Tibial nerve (tissue), 4 donors: ENCODE results near the gene PTGIS. TPM values are rescaled to one million over a fixed set of nuclear protein-coding genes. Genes with fewer than 3 reads are reported as not detected.

ENCODE experiments used
- DNase-seq, 2 donors: peaks; one replicate each; pipeline ENCODE4 v3.0.0-alpha.2; 2019; ENCODE audit warnings: low spot score in 2 of 2
- H3K27ac ChIP-seq, 4 donors: fragments of 200-600 bp; sonication (generic) in 3 of 4; one replicate each; pipeline ENCODE4 v1.5.1; 2017 to 2019; ENCODE audit warnings: mild to moderate bottlenecking in 1 of 4
- H3K27me3 ChIP-seq, 2 donors: fragments of 200-600 bp; sonication (generic) in 1 of 2; one replicate each; pipeline versions ENCODE4 v1.5.1 to v1.6.0; 2017 to 2019
- H3K36me3 ChIP-seq, 3 donors: fragments of 200-600 bp; sonication (generic); one replicate each; pipeline ENCODE4 v1.5.1; 2018 to 2019
- H3K4me1 ChIP-seq, 4 donors: fragments of 200-600 bp; sonication (generic) in 3 of 4; one replicate each; pipeline ENCODE4 v1.5.1; 2017 to 2019
- H3K4me3 ChIP-seq, 4 donors: fragments of 200-600 bp; sonication (generic) in 3 of 4; one replicate each; pipeline ENCODE4 v1.5.1; 2017 to 2019; ENCODE audit warnings: mild to moderate bottlenecking in 1 of 4, moderate library complexity in 1 of 4
- H3K9me3 ChIP-seq, 4 donors: fragments of 200-600 bp; sonication (generic) in 3 of 4; one replicate each; pipeline ENCODE4 v1.5.1; 2017 to 2019
- CTCF ChIP-seq, 5 experiments: fragments of 200-600 bp in 3 of 5; fragments of 450-650 bp in 2 of 5; sonication (generic) in 3 of 5; IDR thresholded peaks; one replicate each; pipeline ENCODE4 v1.5.1; 2016 to 2019; ENCODE audit warnings: antibody characterized with exemption in 5 of 5, mild to moderate bottlenecking in 3 of 5, moderate library complexity in 2 of 5
- EP300 ChIP-seq, 2 donors: sonication (generic); formaldehyde crosslinking; IDR thresholded peaks; one replicate each; pipeline ENCODE4 v1.6.1; 2017; ENCODE audit warnings: antibody characterized with exemption in 2 of 2, mild to moderate bottlenecking in 1 of 2
- POLR2A ChIP-seq, 2 donors: fragments of 450-650 bp; IDR thresholded peaks; one replicate each; pipeline ENCODE4 v1.6.1; 2017; ENCODE audit warnings: antibody characterized with exemption in 2 of 2, mild to moderate bottlenecking in 2 of 2, moderate library complexity in 2 of 2
- WGBS, 2 donors: methylation state at CpG; one replicate each; pipeline ENCODE4 v1.1.5; 2018; 5-methylcytosine and 5-hydroxymethylcytosine counted together
- total RNA-seq, 4 donors: library from RNA; depleted of rRNA; stranded (reverse); fragments of >200 nt; gene quantifications; one replicate each; pipeline ENCODE4 v1.1.0, GENCODE V29; 2016

PTGIS gene
- total RNA-seq, 4 donors from 2014 or later: 31.5 to 92.4 (median 47.5) TPM

GRCh38 chr20:49483696-49484123 is 84.2 kb downstream of the PTGIS start:
- H3K36me3 ChIP-seq: no peaks in the 10 kb centered on the region
- peaks cover 0 to 48% of the 10 kb centered on the region in 2 donors for H3K27me3 ChIP-seq
- DNase-seq: no peak
- peaks cover 0 to 37% (median 8%) of the 10 kb centered on the region in 4 donors for H3K4me1 ChIP-seq
- 0 to 4% methylated on average over 15 to 20 of the region's 44 CpGs for WGBS, 2 donors
- peak overlapping the region; percentile 7 to 55 (median 18) for H3K4me3 ChIP-seq
- TF ChIP-seq EP300 (IDR thresholded peaks at IDR 0.05): no peak
- TF ChIP-seq CTCF (IDR thresholded peaks at IDR 0.05): no peak
- TF ChIP-seq POLR2A (IDR thresholded peaks at IDR 0.05): no peak
- H3K9me3 ChIP-seq: no peaks in the 10 kb centered on the region
- peak overlapping the region in 1 of 4 donors; percentile 12 for H3K27ac ChIP-seq

- Histone ChIP-seq H3K36me3 (no peaks in the 10 kb centered on the region), H3K27me3 (peaks cover 0 to 52% of the 10 kb centered on the region in 2 donors), H3K27ac (no peak overlapping the region), H3K4me3 (peak overlapping the region; percentile 7 to 55 (median 18)), H3K9me3 (no peaks in the 10 kb centered on the region), H3K4me1 (peaks cover 0 to 37% (median 8%) of the 10 kb centered on the region in 4 donors)
- 2 to 4% methylated on average over 26 to 27 of the region's 27 CpGs for WGBS, 2 donors
- no peak for TF ChIP-seq CTCF (IDR thresholded peaks at IDR 0.05)
- TF ChIP-seq EP300 (IDR thresholded peaks at IDR 0.05): no peak
- TF ChIP-seq POLR2A (IDR thresholded peaks at IDR 0.05): no peak
- no peak for DNase-seq
Observed at GRCh38 chr20:49483018-49483695, 84.8 kb downstream of the PTGIS start.

GRCh38 chr20:49482621-49483017 is 85.3 kb downstream of the PTGIS start, which contains the start of gene KCNB1:
Gene KCNB1 (minus strand): TSS chr20:49482668. CDS start chr20:49482480, 188 bp downstream.
- H3K9me3 ChIP-seq: no peaks in the 10 kb centered on the region
- 1 to 4% methylated on average over 15 to 31 of the region's 34 CpGs for WGBS, 2 donors
- H3K4me3 ChIP-seq: peak within 1 kb of the TSS; percentile 7 to 55 (median 18)
- TF ChIP-seq CTCF (IDR thresholded peaks at IDR 0.05) (peak in 2 of 5 experiments; percentile 25 to 32), EP300 (IDR thresholded peaks at IDR 0.05) (no peak), POLR2A (IDR thresholded peaks at IDR 0.05) (no peak)
- DNase-seq: peak; percentile 30 to 35
- H3K27ac ChIP-seq: peak within 1 kb of the TSS in 1 of 4 donors; percentile 16
- peaks cover 0 to 37% (median 8%) of the 10 kb centered on the region in 4 donors for H3K4me1 ChIP-seq
- H3K27me3 ChIP-seq: peaks cover 0 to 55% of the 10 kb centered on the region in 2 donors
- H3K36me3 ChIP-seq: no peaks in the 10 kb centered on the region

- Histone ChIP-seq H3K27me3 (peaks cover 0 to 55% of the 10 kb centered on the region in 2 donors), H3K4me1 (peaks cover 0 to 37% (median 8%) of the 10 kb centered on the region in 4 donors), H3K4me3 (peak overlapping the region in 1 of 4 donors; percentile 55), H3K9me3 (no peaks in the 10 kb centered on the region), H3K27ac (peak overlapping the region in 1 of 4 donors; percentile 16), H3K36me3 (no peaks in the 10 kb centered on the region)
- TF ChIP-seq EP300 (IDR thresholded peaks at IDR 0.05) (no peak), POLR2A (IDR thresholded peaks at IDR 0.05) (no peak), CTCF (IDR thresholded peaks at IDR 0.05) (no peak)
- 76 to 79% methylated on average over 28 to 31 of the region's 46 CpGs for WGBS, 2 donors
- no peak for DNase-seq
Observed at GRCh38 chr20:49482173-49482572, 85.8 kb downstream of the PTGIS start.

- Histone ChIP-seq H3K4me1 (peaks cover 0 to 37% (median 8%) of the 10 kb centered on the region in 4 donors), H3K4me3 (no peak overlapping the region), H3K36me3 (no peaks in the 10 kb centered on the region), H3K27ac (no peak overlapping the region), H3K9me3 (no peaks in the 10 kb centered on the region), H3K27me3 (peaks cover 0 to 47% of the 10 kb centered on the region in 2 donors)
- WGBS, 2 donors: 84 to 91% methylated on average over 3 of the region's 3 CpGs
- no peak for DNase-seq
- TF ChIP-seq CTCF (IDR thresholded peaks at IDR 0.05) (no peak), EP300 (IDR thresholded peaks at IDR 0.05) (no peak), POLR2A (IDR thresholded peaks at IDR 0.05) (no peak)
Observed at GRCh38 chr20:49481116-49481515, 86.8 kb downstream of the PTGIS start.
